Keratinocyte (primary cell): Measurements from ENCODE around the gene MYMK. TPM values are rescaled to one million over a fixed set of nuclear protein-coding genes. Genes with fewer than 3 reads are reported as not detected.

Experiments
- DNase-seq: peaks from one replicate; pipeline ENCODE4 v3.0.0-alpha.2; 2011; ENCODE audit warnings: low read depth, missing footprints, low spot score
- FAIRE-seq: peaks from 2 replicates; lab custom pipeline; 2011; peaks lifted over from hg19 to GRCh38; lab: Jason Lieb, UNC
- H2AFZ ChIP-seq: 2 replicates; pipeline ENCODE4 v1.6.0; 2012; ENCODE audit warnings: low read length, control low read depth, inconsistent platforms; ENCODE audit not compliant: control insufficient read depth
- H3K27ac ChIP-seq: 2 replicates; pipeline ENCODE4 v1.5.1; 2011; ENCODE audit warnings: low read length; ENCODE audit not compliant: control insufficient read depth, insufficient read depth
- H3K27me3 ChIP-seq: 3 replicates; pipeline ENCODE4 v1.6.0; 2011; ENCODE audit warnings: low read length; ENCODE audit not compliant: control insufficient read depth, insufficient read depth; ENCODE audit errors: extremely low read depth
- H3K36me3 ChIP-seq, 2 experiments: 2 replicates in 1 of 2; 3 replicates in 1 of 2; pipeline ENCODE4 v1.5.1; 2011; ENCODE audit warnings: low read length in 2 of 2, mild to moderate bottlenecking in 1 of 2; ENCODE audit not compliant: control insufficient read depth in 2 of 2, insufficient read depth in 2 of 2; ENCODE audit errors: extremely low read depth in 1 of 2
- H3K4me1 ChIP-seq: 3 replicates; pipeline ENCODE4 v1.5.1; 2011; ENCODE audit warnings: low read length; ENCODE audit not compliant: control insufficient read depth, insufficient read depth; ENCODE audit errors: extremely low read depth
- H3K4me2 ChIP-seq: 3 replicates; pipeline ENCODE4 v1.6.0; 2011; ENCODE audit warnings: low read depth, low read length; ENCODE audit not compliant: control insufficient read depth, insufficient read depth; ENCODE audit errors: extremely low read depth
- H3K4me3 ChIP-seq, 3 experiments: fragments of 200-600 bp in 1 of 3; sonication (generic) in 1 of 3; 2 replicates in 2 of 3; 3 replicates in 1 of 3; pipeline ENCODE4 v1.5.1; 2011 to 2016; ENCODE audit warnings: low read length in 3 of 3, mild to moderate bottlenecking in 3 of 3, control low read depth in 2 of 3, inconsistent platforms in 1 of 3, low read depth in 1 of 3, mixed read lengths in 1 of 3, mixed run types in 1 of 3, moderate library complexity in 1 of 3; ENCODE audit not compliant: control insufficient read depth in 2 of 3, insufficient read depth in 2 of 3; ENCODE audit errors: extremely low read depth in 1 of 3
- H3K79me2 ChIP-seq: 2 replicates; pipeline ENCODE4 v1.6.0; 2012; ENCODE audit warnings: low read length; ENCODE audit not compliant: control insufficient read depth, insufficient read depth
- H3K9ac ChIP-seq: 3 replicates; pipeline ENCODE4 v1.6.0; 2011; ENCODE audit warnings: low read length; ENCODE audit not compliant: control insufficient read depth, insufficient read depth; ENCODE audit errors: extremely low read depth
- H3K9me1 ChIP-seq: 3 replicates; pipeline ENCODE4 v1.6.0; 2011; ENCODE audit warnings: low read length; ENCODE audit not compliant: control insufficient read depth, insufficient read depth; ENCODE audit errors: extremely low read depth
- H3K9me3 ChIP-seq: 2 replicates; pipeline ENCODE4 v1.5.1; 2012; ENCODE audit warnings: low read depth, low read length; ENCODE audit not compliant: control insufficient read depth
- H4K20me1 ChIP-seq: 3 replicates; pipeline ENCODE4 v1.6.0; 2011; ENCODE audit warnings: low read length; ENCODE audit not compliant: control insufficient read depth, insufficient read depth; ENCODE audit errors: extremely low read depth
- EZH2 ChIP-seq: IDR thresholded peaks from one replicate; pipeline ENCODE4 v1.6.1; 2012; ENCODE audit warnings: inconsistent platforms, mild to moderate bottlenecking, low read length, moderate library complexity
- dilution Hi-C: fragments of 300-500 bp; cut with MboI; formaldehyde crosslinking; loops from one replicate; pipeline ENCODE4 v1.7.0; 2020; ENCODE audit warnings: low sequenced_read_pairs; ENCODE audit not compliant: extremely low pct_ligation_motif_present
- polyA plus RNA-seq, 5 experiments: library from polyadenylated mRNA; depleted of rRNA in 3 of 5; stranded (reverse) in 3 of 5; stranded (forward) in 1 of 5; unstranded in 1 of 5; fragments of >200 nt; gene quantifications; 1 replicate in 1 of 5; 2 replicates in 3 of 5; 3 replicates in 1 of 5; pipeline versions ENCODE4 v1.2.1 to v1.2.3, GENCODE V29; 2011 to 2012; ENCODE audit warnings: missing spikeins in 2 of 5, low read depth in 1 of 5, low replicate concordance in 1 of 5
- TF ChIP-seq, protein P1 (sequence below), 3 experiments: IDR thresholded peaks in 1 of 3; conservative IDR thresholded peaks in 1 of 3; optimal IDR thresholded peaks in 1 of 3; 2 replicates in 2 of 3; 3 replicates in 1 of 3; pipeline versions ENCODE3 to v1.5.1; 2011; ENCODE audit warnings: low read length in 3 of 3, mild to moderate bottlenecking in 3 of 3, moderate library complexity in 2 of 3, control low read depth in 1 of 3, inconsistent platforms in 1 of 3; ENCODE audit not compliant: insufficient read depth in 2 of 3; ENCODE audit errors: extremely low read depth in 1 of 3

MYMK gene
- polyA plus RNA-seq, 1 donor (not counting 4 experiments of a cell fraction or from before 2014, with no cell fraction given) = not detected

DNA sequence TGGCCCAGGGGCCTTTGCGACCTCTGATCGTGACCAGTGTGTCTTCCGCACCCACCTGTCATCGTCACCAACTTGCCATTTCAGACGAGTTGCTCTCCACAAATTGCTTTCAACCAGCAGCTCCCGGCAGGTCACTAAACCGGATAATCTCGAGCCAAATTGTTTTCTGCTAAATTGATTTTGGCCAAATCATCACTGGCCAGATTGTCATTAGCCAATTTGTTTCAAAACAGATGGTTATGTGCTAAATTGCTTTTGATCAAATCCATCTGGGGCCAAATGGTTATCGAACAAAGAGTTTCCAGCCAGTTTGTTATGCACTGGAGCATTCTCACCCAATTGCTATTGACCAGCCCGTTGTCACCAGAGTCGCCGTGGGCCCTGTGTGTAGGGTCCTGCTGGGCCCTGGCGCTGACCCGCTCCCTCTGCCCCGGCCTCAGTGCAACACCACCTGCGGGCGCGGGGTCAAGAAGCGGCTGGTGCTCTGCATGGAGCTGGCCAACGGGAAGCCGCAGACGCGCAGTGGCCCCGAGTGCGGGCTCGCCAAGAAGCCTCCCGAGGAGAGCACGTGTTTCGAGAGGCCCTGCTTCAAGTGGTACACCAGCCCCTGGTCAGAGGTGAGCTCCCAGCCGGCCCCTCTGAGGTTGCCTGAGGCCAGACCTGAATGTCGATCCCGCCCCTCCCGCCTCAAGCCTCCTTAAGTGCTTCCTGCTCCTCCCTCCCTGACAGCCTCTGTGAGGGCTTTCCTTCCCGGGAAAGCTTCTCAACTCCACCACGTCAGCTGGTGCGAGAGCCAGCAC is 45.3 kb upstream of the MYMK start:
- FAIRE-seq (no peak), DNase-seq (no peak)
- Histone ChIP-seq H3K4me3 (no peak overlapping the region), H3K27me3 (peaks cover 22% of the 10 kb centered on the region), H3K4me2 (no peak overlapping the region), H4K20me1 (no peaks in the 10 kb centered on the region), H3K9me1 (no peaks in the 10 kb centered on the region), H2AFZ (no peak overlapping the region), H3K9me3 (no peaks in the 10 kb centered on the region), H3K79me2 (no peaks in the 10 kb centered on the region), H3K36me3 (no peaks in the 10 kb centered on the region), H3K27ac (no peak overlapping the region), H3K4me1 (no peaks in the 10 kb centered on the region), H3K9ac (no peak overlapping the region)
- dilution Hi-C loops = no loop called here
- no peak for TF ChIP-seq EZH2
- TF ChIP-seq, protein P1, sequence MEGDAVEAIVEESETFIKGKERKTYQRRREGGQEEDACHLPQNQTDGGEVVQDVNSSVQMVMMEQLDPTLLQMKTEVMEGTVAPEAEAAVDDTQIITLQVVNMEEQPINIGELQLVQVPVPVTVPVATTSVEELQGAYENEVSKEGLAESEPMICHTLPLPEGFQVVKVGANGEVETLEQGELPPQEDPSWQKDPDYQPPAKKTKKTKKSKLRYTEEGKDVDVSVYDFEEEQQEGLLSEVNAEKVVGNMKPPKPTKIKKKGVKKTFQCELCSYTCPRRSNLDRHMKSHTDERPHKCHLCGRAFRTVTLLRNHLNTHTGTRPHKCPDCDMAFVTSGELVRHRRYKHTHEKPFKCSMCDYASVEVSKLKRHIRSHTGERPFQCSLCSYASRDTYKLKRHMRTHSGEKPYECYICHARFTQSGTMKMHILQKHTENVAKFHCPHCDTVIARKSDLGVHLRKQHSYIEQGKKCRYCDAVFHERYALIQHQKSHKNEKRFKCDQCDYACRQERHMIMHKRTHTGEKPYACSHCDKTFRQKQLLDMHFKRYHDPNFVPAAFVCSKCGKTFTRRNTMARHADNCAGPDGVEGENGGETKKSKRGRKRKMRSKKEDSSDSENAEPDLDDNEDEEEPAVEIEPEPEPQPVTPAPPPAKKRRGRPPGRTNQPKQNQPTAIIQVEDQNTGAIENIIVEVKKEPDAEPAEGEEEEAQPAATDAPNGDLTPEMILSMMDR (optimal IDR thresholded peaks at IDR 0.05 in 1 of 3, IDR thresholded peaks at IDR 0.05 in 1 of 3, conservative IDR thresholded peaks at IDR 0.05 in 1 of 3; ENCODE audit: extremely low read depth in 1 of 3, insufficient read depth in 2 of 3, low read length in 3 of 3) = no peak

DNA sequence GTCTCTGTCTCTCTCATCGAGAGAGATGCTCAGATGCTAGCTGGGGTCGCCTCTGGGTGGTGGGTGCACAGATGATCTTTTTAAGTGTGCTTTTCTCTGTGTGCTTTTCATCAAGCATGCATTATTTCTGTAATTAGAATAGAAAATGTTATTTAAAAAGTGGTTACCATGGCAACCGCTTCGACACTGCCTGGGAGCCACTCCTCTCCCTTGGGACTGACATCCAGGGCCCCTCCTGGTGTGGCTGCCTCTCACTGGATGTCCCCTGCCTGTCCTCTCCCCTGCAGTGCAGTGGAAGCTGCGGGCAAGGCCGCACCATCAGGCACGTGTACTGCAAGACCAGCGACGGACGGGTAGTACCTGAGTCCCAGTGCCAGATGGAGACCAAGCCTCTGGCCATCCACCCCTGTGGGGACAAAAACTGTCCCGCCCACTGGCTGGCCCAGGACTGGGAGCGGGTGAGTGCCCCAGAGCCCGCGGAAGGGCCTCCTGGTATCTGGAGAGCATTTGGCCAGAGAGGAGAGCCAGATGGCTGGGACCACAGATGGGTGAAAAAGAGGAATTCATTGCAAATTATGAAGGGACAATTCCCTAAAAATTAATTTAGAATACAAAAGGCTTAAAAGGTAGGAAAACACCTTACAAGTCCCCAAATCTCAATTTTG is 44.5 kb upstream of the MYMK start:
- H3K27ac ChIP-seq = no peak overlapping the region
- H3K36me3 ChIP-seq = no peaks in the 10 kb centered on the region
- no peak for DNase-seq
- no peaks in the 10 kb centered on the region for H3K9me1 ChIP-seq
- H3K4me1 ChIP-seq = no peaks in the 10 kb centered on the region
- H3K9me3 ChIP-seq = no peaks in the 10 kb centered on the region
- H3K4me3 ChIP-seq = no peak overlapping the region
- H2AFZ ChIP-seq = no peak overlapping the region
- TF ChIP-seq, protein P1 (optimal IDR thresholded peaks at IDR 0.05 in 1 of 3, IDR thresholded peaks at IDR 0.05 in 1 of 3, conservative IDR thresholded peaks at IDR 0.05 in 1 of 3; ENCODE audit: extremely low read depth in 1 of 3, insufficient read depth in 2 of 3, low read length in 3 of 3) = no peak
- no peak for TF ChIP-seq EZH2
- H4K20me1 ChIP-seq = no peaks in the 10 kb centered on the region
- H3K4me2 ChIP-seq = no peak overlapping the region
- FAIRE-seq = no peak
- H3K79me2 ChIP-seq = no peaks in the 10 kb centered on the region
- dilution Hi-C loops = no loop called here
- H3K9ac ChIP-seq = no peak overlapping the region
- H3K27me3 ChIP-seq = peaks cover 28% of the 10 kb centered on the region
